Loucy (cell line): Measurements from ENCODE around the gene ROBO2.

Experiments
- EZH2phosphoT487 ChIP-seq: fragments of 200-600 bp; IDR thresholded peaks from 2 replicates; pipeline ENCODE4 v1.6.1; 2018; ENCODE audit warnings: antibody characterized with exemption, mild to moderate bottlenecking, moderate library complexity, borderline replicate concordance
- TF ChIP-seq, protein P1 (sequence below): fragments of 200-600 bp; sonication (generic); conservative IDR thresholded peaks from 2 replicates; pipeline ENCODE4 v1.5.1; 2014; ENCODE audit warnings: mild to moderate bottlenecking, antibody characterized with exemption, low read length

DNA sequence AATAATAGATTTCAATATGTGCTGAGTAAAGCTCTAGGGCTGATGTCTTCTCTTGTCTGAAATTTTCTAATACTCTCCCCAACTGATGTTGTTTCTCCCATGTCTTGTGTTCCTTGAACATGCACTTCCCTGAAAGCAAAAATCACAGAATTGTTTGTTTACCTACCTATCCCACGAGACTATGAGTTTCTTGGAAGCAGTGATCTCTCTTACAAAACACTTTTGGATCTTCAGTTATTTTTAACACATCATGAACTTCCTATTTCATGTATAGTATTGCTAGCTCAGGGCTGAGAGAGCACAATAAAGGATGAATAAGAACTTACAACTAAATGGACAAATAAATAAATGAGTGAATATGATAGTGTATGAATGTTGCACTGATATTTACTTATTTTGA lies 365.0 kb downstream of the ROBO2 start:
- TF ChIP-seq, protein P1, sequence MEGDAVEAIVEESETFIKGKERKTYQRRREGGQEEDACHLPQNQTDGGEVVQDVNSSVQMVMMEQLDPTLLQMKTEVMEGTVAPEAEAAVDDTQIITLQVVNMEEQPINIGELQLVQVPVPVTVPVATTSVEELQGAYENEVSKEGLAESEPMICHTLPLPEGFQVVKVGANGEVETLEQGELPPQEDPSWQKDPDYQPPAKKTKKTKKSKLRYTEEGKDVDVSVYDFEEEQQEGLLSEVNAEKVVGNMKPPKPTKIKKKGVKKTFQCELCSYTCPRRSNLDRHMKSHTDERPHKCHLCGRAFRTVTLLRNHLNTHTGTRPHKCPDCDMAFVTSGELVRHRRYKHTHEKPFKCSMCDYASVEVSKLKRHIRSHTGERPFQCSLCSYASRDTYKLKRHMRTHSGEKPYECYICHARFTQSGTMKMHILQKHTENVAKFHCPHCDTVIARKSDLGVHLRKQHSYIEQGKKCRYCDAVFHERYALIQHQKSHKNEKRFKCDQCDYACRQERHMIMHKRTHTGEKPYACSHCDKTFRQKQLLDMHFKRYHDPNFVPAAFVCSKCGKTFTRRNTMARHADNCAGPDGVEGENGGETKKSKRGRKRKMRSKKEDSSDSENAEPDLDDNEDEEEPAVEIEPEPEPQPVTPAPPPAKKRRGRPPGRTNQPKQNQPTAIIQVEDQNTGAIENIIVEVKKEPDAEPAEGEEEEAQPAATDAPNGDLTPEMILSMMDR, result no peak
- TF ChIP-seq EZH2phosphoT487, result no peak
